Endothelial cell of umbilical vein (primary cell): ENCODE data around the gene PRIM2. TPM values are rescaled to one million over a fixed set of nuclear protein-coding genes. Genes with fewer than 3 reads are reported as not detected.

ENCODE experiments used
- BruUV-seq: library from RNA; stranded (reverse); fragments of 400-500 nt; replicated peaks from 2 replicates; lab custom pipeline; 2021; lab: Mats Ljungman, UMichigan
- CTCF ChIA-PET: fragments of 300-600, 350-600 bp; sonication (Branson Sonifier 250); formaldehyde crosslinking; loops from one replicate; lab custom pipeline; 2021; ENCODE audit warnings: antibody characterized with exemption, inconsistent platforms; lab: Charles Lee
- POLR2A ChIA-PET: fragments of 300-600, 350-600 bp; sonication (Branson Sonifier 250); formaldehyde crosslinking; loops from one replicate; lab custom pipeline; 2021; ENCODE audit warnings: antibody characterized with exemption, inconsistent platforms; lab: Charles Lee
- DNase-seq: peaks from one replicate; pipeline ENCODE4 v3.0.0-alpha.2; 2011; ENCODE audit warnings: low read depth, low spot score
- FAIRE-seq: peaks from 2 replicates; lab custom pipeline; 2011; peaks lifted over from hg19 to GRCh38; lab: Jason Lieb, UNC
- H2AFZ ChIP-seq: 2 replicates; pipeline ENCODE4 v1.6.0; 2012; ENCODE audit warnings: low read depth, low read length, control low read depth, inconsistent platforms
- H3K27ac ChIP-seq: 2 replicates; pipeline ENCODE4 v1.5.1; 2011; ENCODE audit warnings: low read depth, mild to moderate bottlenecking, control low read depth, low read length, moderate library complexity; ENCODE audit not compliant: insufficient read depth
- H3K27me3 ChIP-seq, 2 experiments: 2 replicates each; pipeline versions ENCODE4 v1.6.0 to v1.6.1; 2011; ENCODE audit warnings: low read length in 2 of 2, mixed read lengths in 1 of 2; ENCODE audit not compliant: control insufficient read depth in 2 of 2, insufficient read depth in 2 of 2
- H3K36me3 ChIP-seq, 2 experiments: 2 replicates in 1 of 2; 3 replicates in 1 of 2; pipeline ENCODE4 v1.5.1; 2011; ENCODE audit warnings: low read length in 2 of 2, mild to moderate bottlenecking in 1 of 2, moderate library complexity in 1 of 2; ENCODE audit not compliant: control insufficient read depth in 2 of 2, insufficient read depth in 2 of 2; ENCODE audit errors: extremely low read depth in 1 of 2
- H3K4me1 ChIP-seq: 3 replicates; pipeline ENCODE4 v1.5.1; 2011; ENCODE audit warnings: mild to moderate bottlenecking, low read length; ENCODE audit not compliant: control insufficient read depth, insufficient read depth; ENCODE audit errors: extremely low read depth
- H3K4me2 ChIP-seq: 2 replicates; pipeline ENCODE4 v1.6.1; 2011; ENCODE audit warnings: low read length, control low read depth, mixed read lengths; ENCODE audit not compliant: insufficient read depth
- H3K4me3 ChIP-seq, 3 experiments: fragments of 200-600 bp in 1 of 3; sonication (generic), shearing (Covaris generic) in 1 of 3; replicated peaks in 1 of 3; 2 replicates each; pipeline ENCODE4 v1.5.1; 2011 to 2016; ENCODE audit warnings: control low read depth in 3 of 3, low read length in 3 of 3, mild to moderate bottlenecking in 2 of 3, inconsistent platforms in 1 of 3, low read depth in 1 of 3, moderate library complexity in 1 of 3; ENCODE audit not compliant: insufficient read depth in 1 of 3
- H3K79me2 ChIP-seq: 2 replicates; pipeline ENCODE4 v1.6.0; 2012; ENCODE audit warnings: low read length, inconsistent platforms; ENCODE audit not compliant: control insufficient read depth, insufficient read depth
- H3K9ac ChIP-seq: replicated peaks from 2 replicates; pipeline ENCODE3; 2011; ENCODE audit warnings: low read length, control low read depth; ENCODE audit not compliant: insufficient read depth; ENCODE audit errors: extremely low read depth
- H3K9me1 ChIP-seq: replicated peaks from 3 replicates; pipeline ENCODE4 v1.6.0; 2011; ENCODE audit warnings: mild to moderate bottlenecking, low read length; ENCODE audit not compliant: control insufficient read depth, insufficient read depth; ENCODE audit errors: extremely low read depth
- H3K9me3 ChIP-seq: replicated peaks from 2 replicates; pipeline ENCODE4 v1.5.1; 2012; ENCODE audit warnings: low read length, inconsistent platforms; ENCODE audit not compliant: control insufficient read depth, insufficient read depth
- H4K20me1 ChIP-seq: replicated peaks from 2 replicates; pipeline ENCODE3; 2011; ENCODE audit warnings: mild to moderate bottlenecking, low read length; ENCODE audit not compliant: control insufficient read depth, insufficient read depth; ENCODE audit errors: extremely low read depth
- EZH2 ChIP-seq: IDR thresholded peaks from 2 replicates; pipeline ENCODE4 v1.6.1; 2012; ENCODE audit warnings: borderline replicate concordance, low read depth, mild to moderate bottlenecking, moderate library complexity, low read length, inconsistent platforms; ENCODE audit not compliant: severe bottlenecking
- FOS ChIP-seq: IDR thresholded peaks from 2 replicates; pipeline ENCODE4 v1.6.1; 2011; ENCODE audit warnings: mild to moderate bottlenecking, low read length, moderate library complexity, borderline replicate concordance; ENCODE audit not compliant: insufficient read depth
- GATA2 ChIP-seq: IDR thresholded peaks from 2 replicates; pipeline ENCODE4 v1.7.0; 2011; ENCODE audit warnings: low read depth, mild to moderate bottlenecking, moderate library complexity, mixed read lengths, low read length; ENCODE audit not compliant: insufficient read length, insufficient read depth
- JUN ChIP-seq: IDR thresholded peaks from 2 replicates; pipeline ENCODE4 v1.6.1; 2011; ENCODE audit warnings: borderline replicate concordance, low read depth; ENCODE audit not compliant: insufficient read length, insufficient read depth
- MYC ChIP-seq: IDR thresholded peaks from one replicate; pipeline ENCODE4 v1.6.1; 2011; ENCODE audit warnings: mild to moderate bottlenecking, low read depth, low read length
- POLR2A ChIP-seq: IDR thresholded peaks from 2 replicates; pipeline ENCODE4 v1.6.1; 2012; ENCODE audit warnings: low read depth, mild to moderate bottlenecking, control low read depth, low read length
- POLR2AphosphoS5 ChIP-seq: IDR thresholded peaks from 2 replicates; pipeline ENCODE4 v1.6.1; 2012; ENCODE audit warnings: low read depth, mild to moderate bottlenecking, control low read depth, low read length, moderate library complexity; ENCODE audit not compliant: insufficient read depth
- dilution Hi-C: fragments of 300-500 bp; cut with MboI; formaldehyde crosslinking; loops from one replicate; pipeline ENCODE4 v1.15.0; 2019; ENCODE audit warnings: low sequenced_read_pairs; ENCODE audit not compliant: extremely low pct_ligation_motif_present
- intact Hi-C: fragments of 100-400 bp; cut with micrococcal nuclease; formaldehyde crosslinking; loops from one replicate; pipeline ENCODE4 v1.10.0; 2022
- polyA plus RNA-seq, 4 experiments: library from polyadenylated mRNA; depleted of rRNA in 3 of 4; stranded (reverse) in 3 of 4; unstranded in 1 of 4; fragments of >200 nt; gene quantifications; 2 replicates each; pipeline versions ENCODE4 v1.2.1 to v1.2.3, GENCODE V29; 2011 to 2012; ENCODE audit warnings: missing spikeins in 1 of 4
- total RNA-seq: library from RNA; stranded (reverse); gene quantifications from 2 replicates; pipeline ENCODE4 v1.2.3, GENCODE V29; 2021
- TF ChIP-seq, protein P1 (sequence below), 2 donors: IDR thresholded peaks; 1 replicate in 1 of 2; 2 replicates in 1 of 2; pipeline ENCODE4 v1.5.1; 2011; ENCODE audit warnings: low read length in 2 of 2, mild to moderate bottlenecking in 2 of 2, moderate library complexity in 2 of 2, control low read depth in 1 of 2, inconsistent platforms in 1 of 2, low read depth in 1 of 2; ENCODE audit not compliant: insufficient read depth in 1 of 2; ENCODE audit errors: extremely low read depth in 1 of 2
- TF ChIP-seq, protein P2 (sequence below): IDR thresholded peaks from 2 replicates; pipeline ENCODE4 v1.6.1; 2011; ENCODE audit not compliant: insufficient read depth, insufficient read length

The PRIM2 gene
- total and polyA plus RNA-seq, 2 donors (not counting 3 experiments of a cell fraction or from before 2014, with no cell fraction given), result 5.3 to 21.0 TPM

DNA sequence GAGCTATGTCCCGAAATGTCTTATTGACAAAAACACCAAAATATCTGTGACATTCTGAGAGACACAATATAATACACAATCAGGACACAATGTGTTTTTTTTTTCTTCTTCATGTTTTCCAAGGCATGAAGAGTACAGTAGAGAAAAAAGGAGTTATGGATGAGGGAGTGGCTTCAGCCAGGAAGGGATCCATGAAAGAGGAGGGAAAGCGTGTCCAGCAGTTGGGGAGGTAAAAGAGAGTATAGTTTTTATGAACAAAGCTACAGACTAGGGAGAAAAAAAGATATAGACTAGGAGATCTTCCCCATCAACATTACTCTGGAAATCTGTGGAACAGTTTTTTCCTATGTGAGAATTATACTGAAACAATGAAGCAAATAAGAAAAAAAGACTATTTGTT is 38.9 kb upstream of the PRIM2 start:
- DNase-seq, result no peak
- TF ChIP-seq EZH2 (no peak), JUN (no peak), POLR2AphosphoS5 (no peak), MYC (no peak), GATA2 (no peak), POLR2A (no peak), FOS (no peak)
- TF ChIP-seq, protein P1, sequence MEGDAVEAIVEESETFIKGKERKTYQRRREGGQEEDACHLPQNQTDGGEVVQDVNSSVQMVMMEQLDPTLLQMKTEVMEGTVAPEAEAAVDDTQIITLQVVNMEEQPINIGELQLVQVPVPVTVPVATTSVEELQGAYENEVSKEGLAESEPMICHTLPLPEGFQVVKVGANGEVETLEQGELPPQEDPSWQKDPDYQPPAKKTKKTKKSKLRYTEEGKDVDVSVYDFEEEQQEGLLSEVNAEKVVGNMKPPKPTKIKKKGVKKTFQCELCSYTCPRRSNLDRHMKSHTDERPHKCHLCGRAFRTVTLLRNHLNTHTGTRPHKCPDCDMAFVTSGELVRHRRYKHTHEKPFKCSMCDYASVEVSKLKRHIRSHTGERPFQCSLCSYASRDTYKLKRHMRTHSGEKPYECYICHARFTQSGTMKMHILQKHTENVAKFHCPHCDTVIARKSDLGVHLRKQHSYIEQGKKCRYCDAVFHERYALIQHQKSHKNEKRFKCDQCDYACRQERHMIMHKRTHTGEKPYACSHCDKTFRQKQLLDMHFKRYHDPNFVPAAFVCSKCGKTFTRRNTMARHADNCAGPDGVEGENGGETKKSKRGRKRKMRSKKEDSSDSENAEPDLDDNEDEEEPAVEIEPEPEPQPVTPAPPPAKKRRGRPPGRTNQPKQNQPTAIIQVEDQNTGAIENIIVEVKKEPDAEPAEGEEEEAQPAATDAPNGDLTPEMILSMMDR (IDR thresholded peaks at IDR 0.05; ENCODE audit: extremely low read depth in 1 of 2, insufficient read depth in 1 of 2, low read depth in 1 of 2, low read length in 2 of 2), result no peak
- TF ChIP-seq, protein P2, sequence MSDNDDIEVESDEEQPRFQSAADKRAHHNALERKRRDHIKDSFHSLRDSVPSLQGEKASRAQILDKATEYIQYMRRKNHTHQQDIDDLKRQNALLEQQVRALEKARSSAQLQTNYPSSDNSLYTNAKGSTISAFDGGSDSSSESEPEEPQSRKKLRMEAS, result no peak
- BruUV-seq, result no TSS peak
- no peak for FAIRE-seq
- H3K79me2 ChIP-seq, result no peaks in the 10 kb centered on the region
- H3K9ac ChIP-seq, result no peak overlapping the region
- H4K20me1 ChIP-seq, result no peaks in the 10 kb centered on the region
- H3K9me1 ChIP-seq, result no peaks in the 10 kb centered on the region
- dilution Hi-C loops (no loop called here), intact Hi-C loops (no loop called here)
- H3K4me2 ChIP-seq, result no peak overlapping the region
- no peak overlapping the region for H3K4me3 ChIP-seq
- H2AFZ ChIP-seq, result no peak overlapping the region
- ChIA-PET POLR2A (no interaction called here), CTCF (interaction anchor here (0.6 to 1.4 kb wide), 2 partner anchors 38 to 736 kb away, joined by 3 to 5 read pairs; no protein-coding TSS in a partner anchor)
- no peaks in the 10 kb centered on the region for H3K9me3 ChIP-seq
- peaks cover 2 to 12% of the 10 kb centered on the region in 2 experiments for H3K27me3 ChIP-seq
- no peak overlapping the region for H3K27ac ChIP-seq
- H3K36me3 ChIP-seq, result no peaks in the 10 kb centered on the region
- H3K4me1 ChIP-seq, result no peaks in the 10 kb centered on the region
